ENCODE results near the gene KCNB1. TPM values are rescaled to one million over a fixed set of nuclear protein-coding genes. Genes with fewer than 3 reads are reported as not detected.
"Not testable (repeated sequence)": the region's sequence is repeated elsewhere in the genome, so short reads cannot be mapped to it uniquely, and the experiment has no call there.

Gene KCNB1
- total RNA-seq, 1 experiment from 2014 or later: 0.68 TPM

DNA sequence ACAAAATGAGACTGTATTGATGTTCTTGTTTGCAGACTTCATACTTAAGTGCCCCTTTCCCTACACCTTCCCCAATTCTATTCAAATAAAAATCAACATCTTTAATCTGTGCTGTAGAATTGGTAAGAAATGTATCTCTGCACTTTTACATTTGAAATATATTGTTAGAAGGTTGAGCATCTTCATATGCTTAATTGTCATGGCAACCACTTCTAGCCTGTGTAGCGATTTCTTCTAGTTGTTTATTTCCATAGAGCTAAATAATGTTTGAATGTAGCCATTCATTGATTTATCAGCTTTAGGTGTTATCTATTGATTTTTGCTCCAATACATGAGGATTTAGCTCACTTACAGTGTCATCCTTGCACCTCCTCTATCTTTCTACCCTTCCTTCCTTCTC is 166.9 kb downstream of the KCNB1 start:
- Histone ChIP-seq H3K56ac (ENCODE audit: insufficient read length, low read depth, low read length) (no peak overlapping the region), H4K5ac (ENCODE audit: insufficient read length, low read depth, low read length) (no peak overlapping the region), H2AFZ (ENCODE audit: low read length) (no peak overlapping the region), H2AK5ac (ENCODE audit: insufficient read length, low read length) (no peak overlapping the region), H3K27me3 (ENCODE audit: insufficient read depth, low read length) (peaks cover 20% of the 10 kb centered on the region; the same call in 1 of the 2 replicates), H3K4me2 (ENCODE audit: insufficient read depth, insufficient read length, low read length) (no peak overlapping the region), H2BK5ac (ENCODE audit: insufficient read length, low read length) (no peak overlapping the region), H2BK12ac (ENCODE audit: insufficient read length, low read depth, low read length) (no peak overlapping the region), H3K23ac (ENCODE audit: insufficient read length, low read depth, low read length) (no peak overlapping the region), H3K4me1 (ENCODE audit: insufficient read depth, low read length) (no peaks in the 10 kb centered on the region), H4K91ac (ENCODE audit: insufficient read length, low read depth, low read length) (no peak overlapping the region), H3K27ac (ENCODE audit: insufficient read length, low read depth, low read length) (no peak overlapping the region), H3K9me3 (ENCODE audit: control insufficient read depth, low read depth, low read length) (peaks cover 6% of the 10 kb centered on the region), H4K20me1 (ENCODE audit: control insufficient read depth, insufficient read depth, insufficient read length) (no peaks in the 10 kb centered on the region), H3K79me1 (ENCODE audit: insufficient read depth, low read depth, low read length, poor library complexity, severe bottlenecking) (no peaks in the 10 kb centered on the region), H4K8ac (replicated peaks; ENCODE audit: insufficient read length, low read depth, low read length) (no peak overlapping the region), H2BK20ac (ENCODE audit: low read depth, low read length, poor library complexity, severe bottlenecking) (no peak overlapping the region), H3K9ac (ENCODE audit: extremely low read depth, insufficient read length, low read length) (no peak overlapping the region), H3T11ph (ENCODE audit: low read length) (no peak overlapping the region), H3K4ac (ENCODE audit: low read depth, low read length) (no peak overlapping the region), H3K18ac (ENCODE audit: insufficient read length, low read depth, low read length) (no peak overlapping the region), H3K14ac (ENCODE audit: insufficient read depth, low read length) (no peak overlapping the region), H2BK15ac (ENCODE audit: low read depth, low read length) (no peak overlapping the region), H3K79me2 (ENCODE audit: insufficient read depth, low read length) (no peaks in the 10 kb centered on the region), H2BK120ac (ENCODE audit: low read depth, low read length, poor library complexity, severe bottlenecking) (no peak overlapping the region), H3K23me2 (ENCODE audit: insufficient read length, low read depth, low read length, poor library complexity, severe bottlenecking) (peaks cover 9% of the 10 kb centered on the region)
- no peak overlapping the region for H3K4me3 Mint-ChIP-seq
- H3K9me3 Mint-ChIP-seq: peaks cover 5 to 14% of the 10 kb centered on the region in 2 experiments; a peak in 2 of 5 replicates
- H3K27me3 Mint-ChIP-seq (ENCODE audit: low read depth): peaks cover 84% of the 10 kb centered on the region
- peaks cover 12 to 13% of the 10 kb centered on the region in 2 experiments for H3K4me1 Mint-ChIP-seq
- DNase-seq: no peak
- WGBS (ENCODE audit: extremely low coverage, insufficient read length, low lambda C conversion rate): no CpG with 5 or more reads among the region's 1 CpG
- TF ChIP-seq, protein P1, sequence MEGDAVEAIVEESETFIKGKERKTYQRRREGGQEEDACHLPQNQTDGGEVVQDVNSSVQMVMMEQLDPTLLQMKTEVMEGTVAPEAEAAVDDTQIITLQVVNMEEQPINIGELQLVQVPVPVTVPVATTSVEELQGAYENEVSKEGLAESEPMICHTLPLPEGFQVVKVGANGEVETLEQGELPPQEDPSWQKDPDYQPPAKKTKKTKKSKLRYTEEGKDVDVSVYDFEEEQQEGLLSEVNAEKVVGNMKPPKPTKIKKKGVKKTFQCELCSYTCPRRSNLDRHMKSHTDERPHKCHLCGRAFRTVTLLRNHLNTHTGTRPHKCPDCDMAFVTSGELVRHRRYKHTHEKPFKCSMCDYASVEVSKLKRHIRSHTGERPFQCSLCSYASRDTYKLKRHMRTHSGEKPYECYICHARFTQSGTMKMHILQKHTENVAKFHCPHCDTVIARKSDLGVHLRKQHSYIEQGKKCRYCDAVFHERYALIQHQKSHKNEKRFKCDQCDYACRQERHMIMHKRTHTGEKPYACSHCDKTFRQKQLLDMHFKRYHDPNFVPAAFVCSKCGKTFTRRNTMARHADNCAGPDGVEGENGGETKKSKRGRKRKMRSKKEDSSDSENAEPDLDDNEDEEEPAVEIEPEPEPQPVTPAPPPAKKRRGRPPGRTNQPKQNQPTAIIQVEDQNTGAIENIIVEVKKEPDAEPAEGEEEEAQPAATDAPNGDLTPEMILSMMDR (conservative IDR thresholded peaks at IDR 0.05): no peak
- no peak overlapping the region for H3K27ac Mint-ChIP-seq
- H3K36me3 Mint-ChIP-seq (ENCODE audit: insufficient read depth in 1 of 3, low read depth in 3 of 3): peaks cover 0 to under 1% (median 0%) of the 10 kb centered on the region in 3 experiments; a peak in 2 of 7 replicates

DNA sequence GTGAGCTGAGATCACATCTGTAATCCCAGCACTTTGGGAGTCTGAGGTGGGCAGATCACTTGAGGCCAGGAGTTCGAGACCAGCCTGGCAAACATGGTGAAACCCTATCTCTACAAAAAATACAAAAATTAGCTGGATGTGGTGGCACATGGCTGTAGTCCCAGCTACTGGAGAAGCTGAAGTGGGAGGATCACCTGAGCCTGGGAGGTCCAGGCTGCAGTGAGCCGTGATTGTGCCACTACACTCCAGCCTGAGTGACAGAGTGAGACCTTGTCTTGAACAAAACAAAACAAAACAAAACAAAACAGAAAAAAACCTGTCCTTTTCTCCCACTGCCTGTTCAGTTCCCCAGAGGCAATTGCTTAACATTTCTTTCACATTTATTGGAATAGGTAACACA is 168.4 kb downstream of the KCNB1 start:
- H3K23ac ChIP-seq (ENCODE audit: insufficient read length, low read depth, low read length): not testable (repeated sequence)
- peaks cover 9 to 19% of the 10 kb centered on the region in 2 experiments; a peak in 2 of 5 replicates for H3K9me3 Mint-ChIP-seq

More for the DNA sequence above, 168.4 kb downstream of the KCNB1 start:
- not testable (repeated sequence) for H2BK120ac ChIP-seq (ENCODE audit: low read depth, low read length, poor library complexity, severe bottlenecking); H2AK5ac ChIP-seq (ENCODE audit: insufficient read length, low read length); H4K8ac ChIP-seq (replicated peaks; ENCODE audit: insufficient read length, low read depth, low read length); H3K9me3 ChIP-seq (ENCODE audit: control insufficient read depth, low read depth, low read length); H2BK5ac ChIP-seq (ENCODE audit: insufficient read length, low read length); H3K4me2 ChIP-seq (ENCODE audit: insufficient read depth, insufficient read length, low read length); H4K91ac ChIP-seq (ENCODE audit: insufficient read length, low read depth, low read length); H3K79me2 ChIP-seq (ENCODE audit: insufficient read depth, low read length); H2AFZ ChIP-seq (ENCODE audit: low read length); DNase-seq; H3K4ac ChIP-seq (ENCODE audit: low read depth, low read length); H3K27ac Mint-ChIP-seq; H3K4me1 Mint-ChIP-seq; H3K14ac ChIP-seq (ENCODE audit: insufficient read depth, low read length); H2BK20ac ChIP-seq (ENCODE audit: low read depth, low read length, poor library complexity, severe bottlenecking); H3K23me2 ChIP-seq (ENCODE audit: insufficient read length, low read depth, low read length, poor library complexity, severe bottlenecking); H3K4me3 Mint-ChIP-seq; H3K27ac ChIP-seq (ENCODE audit: insufficient read length, low read depth, low read length); H3T11ph ChIP-seq (ENCODE audit: low read length); H3K56ac ChIP-seq (ENCODE audit: insufficient read length, low read depth, low read length); H4K5ac ChIP-seq (ENCODE audit: insufficient read length, low read depth, low read length); H3K4me1 ChIP-seq (ENCODE audit: insufficient read depth, low read length); H2BK15ac ChIP-seq (ENCODE audit: low read depth, low read length); H3K18ac ChIP-seq (ENCODE audit: insufficient read length, low read depth, low read length); H2BK12ac ChIP-seq (ENCODE audit: insufficient read length, low read depth, low read length); H3K36me3 Mint-ChIP-seq (ENCODE audit: insufficient read depth in 1 of 3, low read depth in 3 of 3); H3K9ac ChIP-seq (ENCODE audit: extremely low read depth, insufficient read length, low read length); H3K79me1 ChIP-seq (ENCODE audit: insufficient read depth, low read depth, low read length, poor library complexity, severe bottlenecking); H4K20me1 ChIP-seq (ENCODE audit: control insufficient read depth, insufficient read depth, insufficient read length)
- WGBS (ENCODE audit: extremely low coverage, insufficient read length, low lambda C conversion rate): no CpG with 5 or more reads among the region's 2 CpGs
- peaks cover 12% of the 10 kb centered on the region; the same call in 1 of the 2 replicates for H3K27me3 ChIP-seq (ENCODE audit: insufficient read depth, low read length)
- peaks cover 75% of the 10 kb centered on the region for H3K27me3 Mint-ChIP-seq (ENCODE audit: low read depth)

All from H9 (cell line).